Activated CD4-positive, alpha-beta T cell treated with anti-CD3 and anti-CD28 coated beads, Interleukin-2, amount 50 U/mL, for 48 hours (primary cell): ENCODE results near the gene KRTAP6-3.

Experiments used
- DNase-seq, 2 experiments: peaks; one replicate each; pipeline ENCODE4 v3.0.0-alpha.2; 2020

Gene KRTAP6-3, protein sequence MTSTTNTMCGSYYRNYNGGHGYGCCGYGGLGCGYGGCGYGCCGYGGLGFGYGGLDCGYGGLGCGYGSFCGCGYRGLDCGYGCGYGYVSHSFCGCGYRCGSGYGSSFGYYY

DNA sequence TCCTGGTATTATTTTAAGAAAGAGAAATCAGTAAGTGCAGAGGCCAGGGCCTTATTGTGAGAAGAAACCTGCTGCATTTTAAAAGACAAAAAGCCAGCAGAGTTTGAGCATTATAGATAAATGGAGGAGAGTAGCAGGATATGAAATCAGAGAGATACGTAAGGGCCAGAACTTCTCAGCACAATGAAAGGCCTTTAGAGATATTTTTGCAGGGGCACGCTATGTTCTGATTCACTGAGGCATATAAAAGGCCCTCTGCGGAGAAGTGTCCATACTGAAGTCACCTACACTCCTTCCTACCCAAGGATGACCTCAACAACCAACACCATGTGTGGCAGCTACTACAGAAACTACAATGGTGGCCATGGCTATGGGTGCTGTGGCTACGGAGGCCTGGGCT lies at the start of gene KRTAP6-3:
Gene KRTAP6-3, plus strand, starts transcription at position 301 of the 400 bp plus-strand sequence. Its CDS starts 6 bp downstream, at position 307.
- no peak for DNase-seq

GRCh38 chr21:30552782-30553181 lies 39.5 kb upstream of the KRTAP6-3 start:
- no peak for DNase-seq

GRCh38 chr21:30555095-30555494 lies 37.1 kb upstream of the KRTAP6-3 start:
- no peak for DNase-seq

- DNase-seq, result no peak
Measured at GRCh38 chr21:30561264-30561895, 30.9 kb upstream of the KRTAP6-3 start, which contains the start of gene KRTAP19-7. Gene KRTAP19-7 (minus strand): TSS chr21:30561314. CDS start chr21:30561289, 25 bp downstream.

DNA sequence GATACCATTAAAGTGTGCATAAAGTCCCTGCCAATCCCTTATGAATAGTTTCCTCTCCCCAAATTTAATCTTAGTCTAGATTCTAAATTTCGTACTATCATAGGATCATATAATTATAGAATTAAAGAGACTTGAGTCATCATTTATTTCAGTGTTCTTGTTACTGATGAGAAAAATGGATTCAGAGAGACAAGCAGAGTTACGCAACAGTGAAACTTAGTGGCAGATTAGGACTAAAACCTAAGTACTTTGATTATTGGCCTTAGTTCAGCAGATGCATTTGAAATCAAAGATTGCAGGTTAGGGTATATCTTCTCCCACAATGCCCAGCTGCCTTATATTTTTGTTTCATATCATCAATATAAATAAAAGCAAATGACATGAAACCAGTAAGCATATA lies 30.3 kb upstream of the KRTAP6-3 start:
- DNase-seq, result no peak

- no peak for DNase-seq
Measured at GRCh38 chr21:30563072-30563471, 29.2 kb upstream of the KRTAP6-3 start.

DNA sequence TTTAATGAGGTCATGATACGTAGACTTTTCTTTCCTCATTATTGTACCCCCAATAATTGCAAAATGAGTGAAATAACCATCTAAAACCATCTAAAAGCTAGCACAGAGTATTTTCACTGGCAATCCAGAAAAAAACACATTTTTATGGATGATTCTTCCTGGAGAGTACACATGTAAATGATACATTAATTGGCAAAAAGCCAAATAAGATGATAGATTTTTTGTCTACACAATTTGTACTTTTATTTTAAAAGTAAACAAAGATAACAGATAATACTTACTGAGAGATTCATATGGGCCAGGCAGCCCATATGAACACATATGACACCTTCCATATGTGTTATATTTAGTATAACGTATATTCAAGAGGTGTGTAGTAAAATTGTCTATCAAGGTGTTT lies 28.6 kb upstream of the KRTAP6-3 start:
- no peak for DNase-seq

DNA sequence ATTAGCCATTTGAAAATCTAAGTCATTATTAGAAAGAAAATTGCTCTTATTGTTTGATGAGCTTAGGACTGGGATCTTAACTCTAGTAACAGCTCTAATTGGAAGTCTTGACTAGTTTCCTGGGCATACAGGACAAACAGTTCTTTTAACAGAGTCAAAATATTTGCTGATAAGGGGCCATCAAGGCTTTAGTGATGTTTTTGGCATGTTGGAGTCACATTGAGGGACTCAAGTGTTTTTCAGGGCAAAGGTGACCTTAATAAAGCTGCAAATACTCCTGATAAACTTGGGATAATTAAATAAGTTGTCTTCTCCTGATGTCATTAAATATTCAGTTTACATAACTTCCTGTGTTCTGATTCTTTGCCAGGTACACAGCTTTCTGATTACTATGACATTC lies 24.6 kb upstream of the KRTAP6-3 start:
- DNase-seq, result no peak

- DNase-seq, result no peak
Measured at GRCh38 chr21:30577766-30578165, 14.5 kb upstream of the KRTAP6-3 start.

DNA sequence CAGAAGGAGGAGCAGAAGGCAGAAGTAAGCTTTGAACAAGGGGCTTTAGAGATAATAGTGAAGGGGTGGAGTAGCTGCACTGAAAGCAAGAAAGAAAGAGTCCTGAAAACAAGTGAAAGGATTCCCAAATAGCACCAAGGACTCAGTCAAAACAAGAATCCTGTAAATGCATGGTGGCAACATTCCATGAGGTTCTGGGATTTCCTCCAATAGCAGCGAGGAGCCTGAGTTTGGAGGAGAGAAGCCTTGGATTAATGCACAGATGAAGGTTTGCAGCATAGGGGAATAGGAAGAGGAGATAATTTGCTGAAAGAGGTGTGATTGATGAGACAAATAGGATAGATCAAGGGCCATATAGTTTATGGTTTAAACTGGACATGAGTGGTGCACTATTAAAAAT lies 12.9 kb upstream of the KRTAP6-3 start:
- no peak for DNase-seq

- no peak for DNase-seq
Measured at GRCh38 chr21:30580132-30580531, 12.1 kb upstream of the KRTAP6-3 start.

GRCh38 chr21:30582870-30583269 lies 9.4 kb upstream of the KRTAP6-3 start:
- DNase-seq, result no peak

DNA sequence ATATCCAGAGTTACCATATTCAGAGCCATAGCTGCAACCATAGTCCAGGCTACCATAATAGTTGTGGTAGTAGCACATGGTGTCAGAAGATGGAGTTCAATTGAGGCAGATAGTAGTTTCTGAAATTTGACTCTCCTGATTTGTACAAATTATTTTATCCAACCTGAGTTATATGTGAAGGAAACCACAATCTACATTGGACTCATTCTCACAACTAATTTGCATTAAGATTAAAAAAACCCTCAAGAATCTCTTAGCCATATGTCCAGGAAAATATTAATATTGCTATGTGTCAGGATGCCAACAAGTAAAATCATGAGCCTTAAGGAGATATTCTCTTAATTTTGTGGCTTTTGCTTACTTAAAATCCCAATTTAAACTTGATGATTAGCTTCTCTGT lies 1.9 kb upstream of the KRTAP6-3 start, which contains the start of gene KRTAP22-2:
Gene KRTAP22-2, minus strand, starts transcription at position 101 of the 400 bp plus-strand sequence.
- no peak for DNase-seq

DNA sequence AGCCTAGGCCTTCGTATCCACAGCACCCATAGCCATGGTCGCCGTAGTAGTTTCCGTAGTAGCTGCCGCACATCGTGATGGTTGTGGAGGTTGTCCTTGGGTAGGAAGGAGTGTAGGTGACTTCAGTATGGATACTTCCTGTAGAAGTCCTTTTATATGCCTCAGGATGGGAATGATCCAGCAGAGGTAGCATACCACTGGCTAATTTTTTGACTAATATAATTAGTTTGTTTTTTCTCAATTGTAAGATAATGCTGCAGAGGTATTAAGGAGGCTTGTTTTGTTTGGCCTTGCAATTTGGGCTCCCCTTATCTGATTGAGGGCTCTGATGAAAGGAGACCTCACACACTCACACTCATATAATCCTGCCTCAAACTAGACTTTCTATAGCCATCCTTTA lies 6.6 kb downstream of the KRTAP6-3 start, which contains the start of gene KRTAP6-2:
Gene KRTAP6-2, minus strand, starts transcription at position 101 of the 400 bp plus-strand sequence. Its CDS starts 28 bp downstream, at position 73.
- no peak for DNase-seq

DNA sequence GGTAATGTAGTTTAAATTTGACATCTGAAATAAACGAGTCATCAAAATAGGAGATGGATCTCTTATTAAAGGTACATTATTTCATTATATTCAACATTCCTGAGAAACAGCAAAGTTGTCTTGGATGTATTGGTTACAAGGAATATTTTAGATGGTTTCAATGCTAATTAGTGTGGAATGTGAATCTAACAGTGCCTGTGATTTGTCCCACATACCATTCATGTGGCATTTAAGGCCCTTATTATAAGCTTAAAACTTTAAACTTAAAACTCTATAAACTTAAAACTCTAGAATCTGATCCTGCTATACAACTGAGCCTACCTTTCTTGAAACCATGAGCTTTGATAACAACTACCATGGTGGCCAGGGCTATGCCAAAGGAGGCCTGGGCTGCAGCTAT lies 8.5 kb downstream of the KRTAP6-3 start, which contains the start of gene KRTAP22-1:
Gene KRTAP22-1, plus strand, starts transcription at position 301 of the 400 bp plus-strand sequence.
- no peak for DNase-seq

DNA sequence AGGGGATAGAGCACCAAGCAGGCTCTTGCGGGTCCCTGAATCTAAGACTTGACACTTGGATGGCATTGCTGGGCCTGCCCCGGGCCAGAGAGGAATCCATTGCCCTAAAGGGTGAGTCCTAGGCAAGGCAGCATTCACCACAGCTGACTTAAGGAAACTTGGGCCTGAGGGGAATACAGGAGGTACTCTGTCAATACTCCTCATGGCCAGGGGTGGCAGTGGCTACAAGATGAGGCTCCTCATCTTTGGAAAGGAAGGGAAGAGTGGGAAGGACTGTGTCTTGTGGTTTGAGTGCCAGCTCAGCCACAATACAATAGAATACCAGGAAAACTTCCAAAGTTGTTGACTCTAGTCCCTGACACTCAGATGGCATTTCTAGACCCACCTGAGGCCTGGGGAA lies 13.7 kb downstream of the KRTAP6-3 start:
- DNase-seq, result no peak

GRCh38 chr21:30612132-30612531 lies 19.9 kb downstream of the KRTAP6-3 start:
- no peak for DNase-seq

DNA sequence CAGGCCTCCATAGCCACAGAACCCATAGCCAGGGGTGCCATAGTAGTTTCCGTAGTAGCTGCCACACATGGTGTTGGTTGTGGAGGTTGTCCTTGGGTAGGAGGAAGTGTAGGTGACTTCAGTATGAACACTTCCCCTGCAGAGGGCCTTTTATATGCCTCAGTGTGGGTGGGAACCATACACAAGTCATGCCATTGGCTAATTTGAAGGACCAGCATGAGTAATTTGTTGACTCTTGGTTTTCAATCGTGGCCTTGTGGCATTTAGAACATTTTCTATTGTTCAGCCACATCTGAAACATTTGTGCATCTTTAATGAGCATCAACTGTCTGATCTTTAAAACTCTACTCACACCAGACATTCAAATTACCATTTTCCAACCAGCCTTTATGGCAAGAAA lies 21.6 kb downstream of the KRTAP6-3 start, which contains the start of gene KRTAP6-1:
Gene KRTAP6-1, minus strand, starts transcription at position 95 of the 400 bp plus-strand sequence. Its CDS starts 26 bp downstream, at position 69.
- DNase-seq, result no peak

GRCh38 chr21:30615199-30615598 lies 23.0 kb downstream of the KRTAP6-3 start:
- no peak for DNase-seq

DNA sequence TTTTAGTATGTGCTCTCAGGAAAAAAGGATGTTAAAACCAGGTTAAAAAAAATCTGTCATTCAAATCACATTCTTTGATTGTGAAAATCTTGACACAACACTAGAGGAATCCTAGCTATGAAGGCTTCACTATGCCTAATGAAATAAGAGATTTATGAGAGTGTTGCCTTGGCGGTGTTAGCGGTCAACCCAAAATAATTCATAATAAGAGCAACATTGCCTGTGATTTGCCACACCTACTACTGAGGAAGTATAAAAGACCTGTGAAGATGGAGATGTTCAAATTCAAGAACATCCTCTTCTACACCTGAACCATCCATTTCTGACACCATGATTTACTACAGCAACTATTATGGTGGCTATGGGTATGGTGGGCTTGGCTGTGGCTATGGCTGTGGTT lies 23.9 kb downstream of the KRTAP6-3 start, which contains the start of gene KRTAP20-1:
Gene KRTAP20-1, plus strand, starts transcription at position 301 of the 400 bp plus-strand sequence. Its CDS starts 30 bp downstream, at position 331.
- no peak for DNase-seq

DNA sequence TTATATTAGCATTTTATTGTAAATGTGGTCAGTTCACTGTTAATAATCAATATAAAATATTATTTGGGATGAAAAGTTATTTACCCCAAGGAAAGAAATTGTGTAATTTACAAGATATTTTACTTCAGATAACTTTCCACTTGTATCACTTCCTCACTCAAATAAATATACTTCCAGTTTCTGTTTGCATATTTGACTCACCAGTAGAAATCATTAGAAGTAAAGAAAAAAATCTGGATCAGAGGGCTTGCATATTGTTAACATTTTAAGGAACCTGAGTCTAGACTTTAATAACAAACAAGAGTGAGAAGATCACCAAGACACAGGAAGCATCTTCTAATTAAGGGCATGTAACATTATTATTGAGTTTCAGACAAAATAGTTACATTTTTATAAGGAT lies 27.8 kb downstream of the KRTAP6-3 start:
- no peak for DNase-seq

GRCh38 chr21:30620522-30620921 lies 28.3 kb downstream of the KRTAP6-3 start, which contains the start of gene KRTAP20-4:
Gene KRTAP20-4 (plus strand): TSS chr21:30620627.
- no peak for DNase-seq

GRCh38 chr21:30623362-30623761 lies 31.1 kb downstream of the KRTAP6-3 start:
- no peak for DNase-seq
